Bronchial epithelial cell (primary cell): ENCODE data around the gene DHRS13. TPM values are rescaled to one million over a fixed set of nuclear protein-coding genes. Genes with fewer than 3 reads are reported as not detected.

Experiments used
- DNase-seq: peaks from one replicate; pipeline ENCODE4 v3.0.0-alpha.2; 2010; ENCODE audit warnings: low read depth
- FAIRE-seq: peaks from 2 replicates; lab custom pipeline; 2011; peaks lifted over from hg19 to GRCh38; lab: Jason Lieb, UNC
- H3K27me3 ChIP-seq: 2 replicates; pipeline ENCODE4 v1.5.1; 2011; ENCODE audit warnings: low read length; ENCODE audit not compliant: control insufficient read depth, insufficient read depth
- H3K36me3 ChIP-seq: 2 replicates; pipeline ENCODE4 v1.5.1; 2011; ENCODE audit warnings: low read length; ENCODE audit not compliant: control insufficient read depth, insufficient read depth
- H3K4me3 ChIP-seq: 2 replicates; pipeline ENCODE4 v1.5.1; 2011; ENCODE audit warnings: mild to moderate bottlenecking, low read depth, low read length, control low read depth
- total RNA-seq: library from RNA; depleted of rRNA; stranded (reverse); fragments of >200 nt; gene quantifications from 2 replicates; pipeline ENCODE4 v1.2.1, GENCODE V29; 2014
- TF ChIP-seq, protein P1 (sequence below): IDR thresholded peaks from 2 replicates; pipeline ENCODE4 v1.5.1; 2011; ENCODE audit warnings: mild to moderate bottlenecking, moderate library complexity, low read length, control low read depth, inconsistent platforms; ENCODE audit not compliant: insufficient read depth, severe bottlenecking

The DHRS13 gene
- total RNA-seq, 1 donor from 2014 or later = 11.3 TPM

DNA sequence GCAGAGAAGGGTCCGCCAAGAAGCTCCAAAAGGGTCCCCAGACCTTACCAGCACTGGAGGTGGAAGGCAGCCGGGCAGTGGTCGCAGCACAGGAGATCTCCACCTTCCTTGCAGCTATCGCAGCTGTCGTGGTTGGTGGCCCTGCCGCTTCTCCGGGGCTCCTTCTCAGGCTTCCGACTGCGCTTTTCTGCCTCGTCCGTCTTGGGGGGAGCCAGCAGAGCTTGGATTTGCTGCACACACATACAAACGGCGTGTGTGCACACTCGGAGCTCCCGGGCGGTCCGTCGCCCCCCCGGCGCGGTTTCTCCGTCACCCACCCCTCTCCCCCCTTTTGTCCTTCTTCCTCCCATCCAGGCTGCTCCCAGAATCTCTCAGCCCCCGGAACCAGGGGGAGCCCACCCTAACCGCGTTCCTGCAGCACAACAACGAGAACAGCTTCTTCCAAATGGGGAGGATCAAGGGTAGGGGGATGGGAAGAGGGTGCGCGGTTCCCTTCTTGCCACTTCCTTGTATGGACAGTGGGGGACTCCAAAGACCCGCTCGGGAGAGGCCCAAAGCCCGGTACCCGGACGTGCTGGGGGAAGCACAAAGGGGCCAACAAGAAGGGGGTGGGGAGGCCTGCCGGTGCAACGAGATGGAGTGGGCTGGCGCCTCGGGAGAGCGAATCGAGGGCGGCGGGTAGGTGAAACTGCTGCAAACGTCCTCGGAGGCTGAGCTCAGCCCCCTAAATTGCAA, 47.3 kb upstream of the DHRS13 start:
- no peaks in the 10 kb centered on the region for H3K27me3 ChIP-seq
- DNase-seq (no peak), FAIRE-seq (no peak)
- TF ChIP-seq, protein P1, sequence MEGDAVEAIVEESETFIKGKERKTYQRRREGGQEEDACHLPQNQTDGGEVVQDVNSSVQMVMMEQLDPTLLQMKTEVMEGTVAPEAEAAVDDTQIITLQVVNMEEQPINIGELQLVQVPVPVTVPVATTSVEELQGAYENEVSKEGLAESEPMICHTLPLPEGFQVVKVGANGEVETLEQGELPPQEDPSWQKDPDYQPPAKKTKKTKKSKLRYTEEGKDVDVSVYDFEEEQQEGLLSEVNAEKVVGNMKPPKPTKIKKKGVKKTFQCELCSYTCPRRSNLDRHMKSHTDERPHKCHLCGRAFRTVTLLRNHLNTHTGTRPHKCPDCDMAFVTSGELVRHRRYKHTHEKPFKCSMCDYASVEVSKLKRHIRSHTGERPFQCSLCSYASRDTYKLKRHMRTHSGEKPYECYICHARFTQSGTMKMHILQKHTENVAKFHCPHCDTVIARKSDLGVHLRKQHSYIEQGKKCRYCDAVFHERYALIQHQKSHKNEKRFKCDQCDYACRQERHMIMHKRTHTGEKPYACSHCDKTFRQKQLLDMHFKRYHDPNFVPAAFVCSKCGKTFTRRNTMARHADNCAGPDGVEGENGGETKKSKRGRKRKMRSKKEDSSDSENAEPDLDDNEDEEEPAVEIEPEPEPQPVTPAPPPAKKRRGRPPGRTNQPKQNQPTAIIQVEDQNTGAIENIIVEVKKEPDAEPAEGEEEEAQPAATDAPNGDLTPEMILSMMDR = no peak
- peak overlapping the region; percentile 82 for H3K4me3 ChIP-seq
- no peaks in the 10 kb centered on the region for H3K36me3 ChIP-seq

DNA sequence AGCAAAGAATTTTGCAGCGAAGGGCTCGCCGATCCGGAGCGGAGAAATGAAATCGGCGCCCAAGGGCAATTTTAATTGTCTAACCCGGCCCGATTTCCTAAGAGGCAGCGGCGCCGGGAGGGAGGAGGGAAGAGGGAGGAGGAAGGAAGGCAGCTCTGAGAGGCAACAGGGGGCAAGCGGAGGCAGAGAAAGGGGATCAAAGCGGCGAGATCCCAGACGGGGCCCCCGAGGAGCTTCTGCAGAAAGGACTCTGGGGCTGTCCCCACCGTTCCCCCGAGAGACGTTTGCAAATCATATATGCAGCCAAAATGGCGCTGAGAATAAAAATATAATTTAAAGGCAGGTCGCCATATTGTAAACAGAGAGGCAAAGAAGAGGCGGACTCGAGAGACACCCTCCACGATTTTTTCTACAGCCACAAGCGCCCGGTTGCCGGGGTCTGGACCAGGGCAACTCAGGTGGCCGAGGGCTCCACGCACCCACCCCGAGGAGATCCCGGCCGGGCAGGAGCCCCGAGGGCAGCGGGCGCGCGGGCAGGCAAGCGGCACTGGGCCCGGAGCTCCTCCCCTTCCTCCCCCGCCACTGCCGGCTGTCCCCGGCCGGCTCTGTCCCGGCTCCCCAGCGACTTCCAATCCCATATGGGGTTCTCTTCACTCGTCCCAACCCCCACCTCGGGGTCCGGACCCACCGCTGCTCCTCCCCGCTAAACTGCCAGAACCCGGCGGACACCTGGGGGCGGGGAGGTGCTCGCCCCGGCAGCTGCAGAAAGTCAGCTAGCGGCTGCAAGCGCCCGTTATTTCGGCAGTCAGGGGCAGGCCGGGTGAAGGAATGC, 46.5 kb upstream of the DHRS13 start:
- no peaks in the 10 kb centered on the region for H3K27me3 ChIP-seq
- FAIRE-seq (no peak), DNase-seq (peak; percentile 32)
- no peaks in the 10 kb centered on the region for H3K36me3 ChIP-seq
- H3K4me3 ChIP-seq = peak overlapping the region; percentile 82
- TF ChIP-seq, protein P1 = no peak

DNA sequence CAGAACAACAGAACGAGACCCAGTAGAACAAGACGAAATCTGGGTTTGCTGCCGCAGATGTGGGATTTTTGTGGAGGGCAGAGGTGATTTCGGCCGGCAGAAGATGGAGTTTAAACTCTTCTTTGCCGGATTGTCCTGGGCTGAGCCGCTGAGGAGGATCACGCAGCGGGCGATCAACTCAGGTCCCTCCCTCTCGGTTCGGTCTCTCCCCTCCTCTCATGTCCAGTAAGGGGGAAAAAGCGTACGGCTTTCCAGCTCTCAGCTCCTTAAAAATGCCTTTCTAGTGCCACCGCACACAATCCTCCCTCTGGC, 46.0 kb upstream of the DHRS13 start:
- FAIRE-seq (no peak), DNase-seq (no peak)
- TF ChIP-seq, protein P1 = no peak
- no peaks in the 10 kb centered on the region for H3K36me3 ChIP-seq
- H3K27me3 ChIP-seq = no peaks in the 10 kb centered on the region
- H3K4me3 ChIP-seq = peak overlapping the region; percentile 82

DNA sequence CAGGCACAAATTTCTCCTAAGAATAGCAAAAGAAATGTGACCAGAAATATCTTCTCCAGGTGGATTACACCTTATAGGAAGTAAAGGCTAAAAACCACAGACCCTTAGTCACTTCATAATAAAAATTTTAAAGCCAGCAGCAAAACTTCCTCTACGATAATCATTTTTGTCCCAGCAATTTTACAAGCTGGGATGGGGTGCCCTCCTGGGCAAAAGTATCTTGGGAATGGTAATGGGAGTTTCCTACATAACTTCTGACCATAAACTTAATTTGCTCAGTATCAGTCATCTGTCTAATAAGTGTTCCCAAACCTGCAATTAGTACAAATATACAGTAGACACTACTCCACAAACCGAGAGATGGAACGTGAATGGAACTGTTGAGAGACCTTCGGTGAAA, 45.5 kb upstream of the DHRS13 start:
- TF ChIP-seq, protein P1 = no peak
- Histone ChIP-seq H3K36me3 (no peaks in the 10 kb centered on the region), H3K4me3 (peak overlapping the region; percentile 82), H3K27me3 (no peaks in the 10 kb centered on the region)
- no peak for DNase-seq
- FAIRE-seq = no peak

DNA sequence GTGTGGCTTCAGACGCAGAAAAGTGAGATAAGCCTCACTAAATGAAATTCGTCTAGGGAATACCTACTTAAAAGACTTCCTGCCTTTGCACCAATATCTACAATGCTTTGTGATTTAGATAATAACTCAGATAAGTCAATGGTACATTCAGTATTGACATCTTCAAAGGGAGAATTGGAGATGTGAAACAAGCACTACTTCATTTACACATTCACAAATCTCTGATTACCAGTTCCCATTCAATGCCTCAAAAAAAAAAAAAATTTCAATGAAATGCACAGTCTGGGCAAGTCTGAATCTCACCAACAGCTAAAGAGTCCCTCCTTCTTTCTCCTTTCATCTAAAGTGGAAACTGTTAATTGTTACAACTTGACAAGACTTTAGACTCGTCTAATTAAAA, 44.8 kb upstream of the DHRS13 start:
- Histone ChIP-seq H3K4me3 (no peak overlapping the region), H3K27me3 (no peaks in the 10 kb centered on the region), H3K36me3 (no peaks in the 10 kb centered on the region)
- FAIRE-seq (no peak), DNase-seq (no peak)
- TF ChIP-seq, protein P1 = no peak
